Measurements from ENCODE around the gene STKLD1. TPM values are rescaled to one million over a fixed set of nuclear protein-coding genes. Genes with fewer than 3 reads are reported as not detected.

Gene STKLD1
- total and polyA plus RNA-seq, 9 of the 15 experiments (the other 6 are each of a cell fraction or from before 2014, with no cell fraction given), result 0.10 to 0.65 (median 0.33) TPM; not detected in 2

DNA sequence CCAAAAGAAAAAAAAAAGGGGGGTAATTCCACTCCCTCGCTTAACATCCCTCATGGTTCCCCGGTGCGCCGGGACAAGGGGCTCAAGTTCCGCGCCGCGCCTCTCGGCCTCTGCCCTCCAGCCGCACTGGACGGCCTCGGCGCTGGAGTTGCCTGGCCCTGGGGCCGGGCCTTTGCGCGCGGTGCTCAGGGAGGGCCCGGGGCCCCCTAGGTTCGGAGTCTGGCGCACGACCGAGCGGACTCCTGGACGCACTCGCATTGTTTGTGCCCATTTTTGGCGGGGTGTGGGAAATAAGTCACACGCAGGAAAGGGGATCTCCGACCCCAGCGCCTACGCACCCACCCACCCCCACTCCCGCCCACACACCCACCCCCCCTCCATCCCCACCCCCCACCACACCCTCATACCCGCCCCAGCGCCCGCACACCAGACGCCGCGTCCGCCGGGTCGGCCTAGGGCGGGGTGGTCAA, 28.6 kb upstream of the STKLD1 start (continued):
- TF ChIP-seq ASH1L (IDR thresholded peaks at IDR 0.05; ENCODE audit: borderline replicate concordance, low read depth, partially characterized antibody) (no peak), PCBP1 (IDR thresholded peaks at IDR 0.05; ENCODE audit: low read depth, low read length, poor library complexity, severe bottlenecking) (peak; percentile 56), POLR2A (conservative IDR thresholded peaks at IDR 0.05) (no peak), ELF2 (CRISPR knock-in tag; IDR thresholded peaks at IDR 0.05) (no peak), ZNF696 (CRISPR knock-in tag; conservative IDR thresholded peaks at IDR 0.05) (no peak), MECOM (CRISPR knock-in tag; IDR thresholded peaks at IDR 0.05) (no peak), HLTF (IDR thresholded peaks at IDR 0.05) (no peak), JUND (IDR thresholded peaks at IDR 0.05; ENCODE audit: borderline replicate concordance, low read depth, low read length) (no peak), JUND (tag; IDR thresholded peaks at IDR 0.05; ENCODE audit: borderline replicate concordance, low read depth, low read length) (no peak), KLF10 (CRISPR knock-in tag; IDR thresholded peaks at IDR 0.05) (no peak), ZNF24 (IDR thresholded peaks at IDR 0.05) (no peak)
- TF ChIP-seq, protein P1, sequence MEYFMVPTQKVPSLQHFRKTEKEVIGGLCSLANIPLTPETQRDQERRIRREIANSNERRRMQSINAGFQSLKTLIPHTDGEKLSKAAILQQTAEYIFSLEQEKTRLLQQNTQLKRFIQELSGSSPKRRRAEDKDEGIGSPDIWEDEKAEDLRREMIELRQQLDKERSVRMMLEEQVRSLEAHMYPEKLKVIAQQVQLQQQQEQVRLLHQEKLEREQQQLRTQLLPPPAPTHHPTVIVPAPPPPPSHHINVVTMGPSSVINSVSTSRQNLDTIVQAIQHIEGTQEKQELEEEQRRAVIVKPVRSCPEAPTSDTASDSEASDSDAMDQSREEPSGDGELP (CRISPR knock-in tag; IDR thresholded peaks at IDR 0.05; ENCODE audit: borderline replicate concordance), result no peak
- TF ChIP-seq, protein P2, sequence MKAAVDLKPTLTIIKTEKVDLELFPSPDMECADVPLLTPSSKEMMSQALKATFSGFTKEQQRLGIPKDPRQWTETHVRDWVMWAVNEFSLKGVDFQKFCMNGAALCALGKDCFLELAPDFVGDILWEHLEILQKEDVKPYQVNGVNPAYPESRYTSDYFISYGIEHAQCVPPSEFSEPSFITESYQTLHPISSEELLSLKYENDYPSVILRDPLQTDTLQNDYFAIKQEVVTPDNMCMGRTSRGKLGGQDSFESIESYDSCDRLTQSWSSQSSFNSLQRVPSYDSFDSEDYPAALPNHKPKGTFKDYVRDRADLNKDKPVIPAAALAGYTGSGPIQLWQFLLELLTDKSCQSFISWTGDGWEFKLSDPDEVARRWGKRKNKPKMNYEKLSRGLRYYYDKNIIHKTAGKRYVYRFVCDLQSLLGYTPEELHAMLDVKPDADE (conservative IDR thresholded peaks at IDR 0.05; ENCODE audit: control insufficient read depth, low read depth, low read length), result no peak
- TF ChIP-seq, protein P3, sequence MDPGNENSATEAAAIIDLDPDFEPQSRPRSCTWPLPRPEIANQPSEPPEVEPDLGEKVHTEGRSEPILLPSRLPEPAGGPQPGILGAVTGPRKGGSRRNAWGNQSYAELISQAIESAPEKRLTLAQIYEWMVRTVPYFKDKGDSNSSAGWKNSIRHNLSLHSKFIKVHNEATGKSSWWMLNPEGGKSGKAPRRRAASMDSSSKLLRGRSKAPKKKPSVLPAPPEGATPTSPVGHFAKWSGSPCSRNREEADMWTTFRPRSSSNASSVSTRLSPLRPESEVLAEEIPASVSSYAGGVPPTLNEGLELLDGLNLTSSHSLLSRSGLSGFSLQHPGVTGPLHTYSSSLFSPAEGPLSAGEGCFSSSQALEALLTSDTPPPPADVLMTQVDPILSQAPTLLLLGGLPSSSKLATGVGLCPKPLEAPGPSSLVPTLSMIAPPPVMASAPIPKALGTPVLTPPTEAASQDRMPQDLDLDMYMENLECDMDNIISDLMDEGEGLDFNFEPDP (CRISPR knock-in tag; IDR thresholded peaks at IDR 0.05), result no peak
- TF ChIP-seq, protein P4, sequence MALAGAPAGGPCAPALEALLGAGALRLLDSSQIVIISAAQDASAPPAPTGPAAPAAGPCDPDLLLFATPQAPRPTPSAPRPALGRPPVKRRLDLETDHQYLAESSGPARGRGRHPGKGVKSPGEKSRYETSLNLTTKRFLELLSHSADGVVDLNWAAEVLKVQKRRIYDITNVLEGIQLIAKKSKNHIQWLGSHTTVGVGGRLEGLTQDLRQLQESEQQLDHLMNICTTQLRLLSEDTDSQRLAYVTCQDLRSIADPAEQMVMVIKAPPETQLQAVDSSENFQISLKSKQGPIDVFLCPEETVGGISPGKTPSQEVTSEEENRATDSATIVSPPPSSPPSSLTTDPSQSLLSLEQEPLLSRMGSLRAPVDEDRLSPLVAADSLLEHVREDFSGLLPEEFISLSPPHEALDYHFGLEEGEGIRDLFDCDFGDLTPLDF (CRISPR knock-in tag; IDR thresholded peaks at IDR 0.05), result peak; percentile 9; the same call in 1 of the 2 replicates
- TF ChIP-seq, protein P5, sequence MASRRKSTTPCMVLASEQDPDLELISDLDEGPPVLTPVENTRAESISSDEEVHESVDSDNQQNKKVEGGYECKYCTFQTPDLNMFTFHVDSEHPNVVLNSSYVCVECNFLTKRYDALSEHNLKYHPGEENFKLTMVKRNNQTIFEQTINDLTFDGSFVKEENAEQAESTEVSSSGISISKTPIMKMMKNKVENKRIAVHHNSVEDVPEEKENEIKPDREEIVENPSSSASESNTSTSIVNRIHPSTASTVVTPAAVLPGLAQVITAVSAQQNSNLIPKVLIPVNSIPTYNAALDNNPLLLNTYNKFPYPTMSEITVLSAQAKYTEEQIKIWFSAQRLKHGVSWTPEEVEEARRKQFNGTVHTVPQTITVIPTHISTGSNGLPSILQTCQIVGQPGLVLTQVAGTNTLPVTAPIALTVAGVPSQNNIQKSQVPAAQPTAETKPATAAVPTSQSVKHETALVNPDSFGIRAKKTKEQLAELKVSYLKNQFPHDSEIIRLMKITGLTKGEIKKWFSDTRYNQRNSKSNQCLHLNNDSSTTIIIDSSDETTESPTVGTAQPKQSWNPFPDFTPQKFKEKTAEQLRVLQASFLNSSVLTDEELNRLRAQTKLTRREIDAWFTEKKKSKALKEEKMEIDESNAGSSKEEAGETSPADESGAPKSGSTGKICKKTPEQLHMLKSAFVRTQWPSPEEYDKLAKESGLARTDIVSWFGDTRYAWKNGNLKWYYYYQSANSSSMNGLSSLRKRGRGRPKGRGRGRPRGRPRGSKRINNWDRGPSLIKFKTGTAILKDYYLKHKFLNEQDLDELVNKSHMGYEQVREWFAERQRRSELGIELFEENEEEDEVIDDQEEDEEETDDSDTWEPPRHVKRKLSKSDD (conservative IDR thresholded peaks at IDR 0.05; ENCODE audit: low read length), result no peak

Data from K562 (cell line).